ENCODE data around the gene HAAO. TPM values are rescaled to one million over a fixed set of nuclear protein-coding genes. Genes with fewer than 3 reads are reported as not detected.

Gene HAAO
- total RNA-seq, 1 experiment from 2014 or later, result 8.0 TPM

GRCh38 chr2:42769583-42770287 lies 22.6 kb downstream of the HAAO start:
- CTCF ChIA-PET, result interaction anchor here (0.6 to 2.9 kb wide), 8 partner anchors 13 to 384 kb away, joined by 3 to 7 read pairs (median 6); no protein-coding TSS in a partner anchor
- TF ChIP-seq GTF2I (CRISPR knock-in tag; conservative IDR thresholded peaks at IDR 0.05), result no peak
- no peak for TF ChIP-seq E2F4 (CRISPR knock-in tag; IDR thresholded peaks at IDR 0.05; ENCODE audit: borderline replicate concordance, low read depth)
- TF ChIP-seq HMGXB4 (CRISPR knock-in tag; IDR thresholded peaks at IDR 0.05), result no peak
- TF ChIP-seq E2F1 (CRISPR knock-in tag; IDR thresholded peaks at IDR 0.05), result no peak
- no peak for TF ChIP-seq CREB1 (CRISPR knock-in tag; IDR thresholded peaks at IDR 0.05)
- no peak for TF ChIP-seq ZNF671 (CRISPR knock-in tag; IDR thresholded peaks at IDR 0.05)
- no peak for TF ChIP-seq ZNF396 (CRISPR knock-in tag; IDR thresholded peaks at IDR 0.05; ENCODE audit: borderline replicate concordance)
- H3K27ac Mint-ChIP-seq, result no peak overlapping the region
- H3K36me3 Mint-ChIP-seq, result no peaks in the 10 kb centered on the region
- DNase-seq (ENCODE audit: low spot score), result no peak
- no peak for ATAC-seq
- H3K4me3 Mint-ChIP-seq, result no peak overlapping the region
- no peaks in the 10 kb centered on the region for H3K9me3 Mint-ChIP-seq
- peaks cover 31% of the 10 kb centered on the region for H3K4me1 Mint-ChIP-seq
- POLR2A ChIA-PET, result no interaction called here
- no peaks in the 10 kb centered on the region for H3K27me3 Mint-ChIP-seq (ENCODE audit: low read depth)

GRCh38 chr2:42768706-42769256 lies 23.6 kb downstream of the HAAO start:
- DNase-seq (ENCODE audit: low spot score) (no peak), ATAC-seq (no peak; the same call in 1 of the 2 replicates)
- ChIA-PET POLR2A (no interaction called here), CTCF (interaction anchor here (1.0 to 2.9 kb wide), 3 partner anchors 25 to 383 kb away, joined by 3 to 7 read pairs (median 3); no protein-coding TSS in a partner anchor)
- Mint-ChIP-seq H3K27ac (no peak overlapping the region), H3K4me1 (peaks cover 23% of the 10 kb centered on the region), H3K9me3 (no peaks in the 10 kb centered on the region), H3K27me3 (ENCODE audit: low read depth) (no peaks in the 10 kb centered on the region), H3K4me3 (no peak overlapping the region), H3K36me3 (no peaks in the 10 kb centered on the region)
- TF ChIP-seq MAX (CRISPR knock-in tag; IDR thresholded peaks at IDR 0.05) (no peak), NFATC4 (CRISPR knock-in tag; IDR thresholded peaks at IDR 0.05) (no peak), AR (CRISPR knock-in tag; IDR thresholded peaks at IDR 0.05) (no peak), GABPB1 (CRISPR knock-in tag; IDR thresholded peaks at IDR 0.05) (no peak), ZSCAN18 (CRISPR knock-in tag; IDR thresholded peaks at IDR 0.05) (no peak), IRF2 (CRISPR knock-in tag; IDR thresholded peaks at IDR 0.05; ENCODE audit: borderline replicate concordance, low read depth) (no peak), NR3C1 (CRISPR knock-in tag; conservative IDR thresholded peaks at IDR 0.05; ENCODE audit: low read depth) (no peak), PREB (CRISPR knock-in tag; IDR thresholded peaks at IDR 0.05; ENCODE audit: borderline replicate concordance) (no peak), MXD4 (CRISPR knock-in tag; IDR thresholded peaks at IDR 0.05; ENCODE audit: borderline replicate concordance) (no peak), NR1H2 (CRISPR knock-in tag; IDR thresholded peaks at IDR 0.05) (no peak), JAZF1 (CRISPR knock-in tag; IDR thresholded peaks at IDR 0.05) (no peak), OVOL2 (CRISPR knock-in tag; IDR thresholded peaks at IDR 0.05; ENCODE audit: borderline replicate concordance) (no peak)

All from WTC11 (cell line).